ENCODE data around the gene RPA3. TPM values are rescaled to one million over a fixed set of nuclear protein-coding genes. Genes with fewer than 3 reads are reported as not detected.
"Not testable (repeated sequence)": the region's sequence is repeated elsewhere in the genome, so short reads cannot be mapped to it uniquely, and the experiment has no call there.

Gene RPA3
- polyA plus RNA-seq, 3 donors = 54.5 to 77.2 (median 63.3) TPM

DNA sequence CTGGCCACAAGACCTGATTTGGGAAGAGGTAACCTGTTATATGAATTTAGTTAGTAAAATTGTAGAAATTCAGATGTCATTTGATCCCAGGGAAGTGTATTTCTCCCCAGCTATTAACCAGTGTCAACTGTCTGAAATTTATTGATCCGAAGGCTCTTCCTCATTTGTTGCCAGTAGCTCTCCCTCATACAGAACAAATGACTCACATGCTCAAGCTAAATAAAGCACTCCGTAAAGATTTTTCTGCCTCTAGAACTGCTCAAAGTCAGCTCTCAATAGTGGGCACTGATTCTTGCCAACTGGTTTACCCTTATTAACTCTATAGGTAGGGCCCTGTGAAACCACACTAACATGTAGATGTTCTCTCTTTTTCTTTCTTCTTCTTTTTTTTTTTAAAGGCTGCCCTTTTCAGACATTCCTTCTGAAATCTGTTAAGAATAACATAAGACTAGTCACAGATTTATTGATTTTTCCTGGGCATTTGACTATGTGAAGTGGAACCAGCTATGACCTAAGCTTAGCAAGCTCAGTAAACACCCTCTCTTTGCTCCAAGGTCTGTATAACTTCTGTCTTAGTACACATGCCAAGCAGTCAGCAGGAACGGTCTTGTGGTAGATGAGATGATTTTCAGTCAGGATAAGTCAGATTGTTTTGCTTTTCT is 21.8 kb downstream of the RPA3 start:
- DNase-seq (ENCODE audit: low read depth in 3 of 3, low spot score in 2 of 3) = no peak

GRCh38 chr7:7695111-7695817 is 23.1 kb downstream of the RPA3 start:
- no peak for DNase-seq (ENCODE audit: low read depth in 3 of 3, low spot score in 2 of 3)

- DNase-seq (ENCODE audit: low read depth in 3 of 3, low spot score in 2 of 3) = no peak
Measured at GRCh38 chr7:7694542-7694941, 23.9 kb downstream of the RPA3 start.

GRCh38 chr7:7693881-7694280 is 24.5 kb downstream of the RPA3 start:
- DNase-seq (ENCODE audit: low read depth in 3 of 3, low spot score in 2 of 3) = no peak

GRCh38 chr7:7688956-7689355 is 29.5 kb downstream of the RPA3 start:
- no peak for DNase-seq (ENCODE audit: low read depth in 3 of 3, low spot score in 2 of 3)

DNA sequence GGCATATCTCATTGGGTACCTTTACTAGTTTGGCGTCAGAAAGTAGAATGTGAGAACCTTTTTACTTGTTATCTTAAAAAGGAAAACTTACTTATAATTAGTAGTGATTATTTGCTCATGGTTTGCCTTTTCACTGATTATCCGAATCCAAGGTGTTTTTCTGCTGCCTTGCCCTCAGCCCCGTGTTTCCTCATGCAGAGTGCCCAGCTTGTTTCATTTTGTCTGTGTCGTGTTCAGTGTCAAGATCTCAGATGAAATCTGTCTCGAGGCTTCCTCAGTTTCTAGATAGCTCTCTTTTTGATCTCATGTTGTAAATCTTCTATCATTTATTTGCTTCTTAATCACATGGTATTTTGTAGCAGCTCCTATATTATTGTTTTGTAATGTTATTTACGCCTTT is 30.1 kb downstream of the RPA3 start:
- no peak for DNase-seq (ENCODE audit: low read depth in 3 of 3, low spot score in 2 of 3)

- DNase-seq (ENCODE audit: low read depth in 3 of 3, low spot score in 2 of 3) = no peak
Measured at GRCh38 chr7:7687800-7688199, 30.6 kb downstream of the RPA3 start.

- DNase-seq (ENCODE audit: low read depth in 3 of 3, low spot score in 2 of 3) = no peak
Measured at GRCh38 chr7:7686811-7687508, 31.4 kb downstream of the RPA3 start.

DNA sequence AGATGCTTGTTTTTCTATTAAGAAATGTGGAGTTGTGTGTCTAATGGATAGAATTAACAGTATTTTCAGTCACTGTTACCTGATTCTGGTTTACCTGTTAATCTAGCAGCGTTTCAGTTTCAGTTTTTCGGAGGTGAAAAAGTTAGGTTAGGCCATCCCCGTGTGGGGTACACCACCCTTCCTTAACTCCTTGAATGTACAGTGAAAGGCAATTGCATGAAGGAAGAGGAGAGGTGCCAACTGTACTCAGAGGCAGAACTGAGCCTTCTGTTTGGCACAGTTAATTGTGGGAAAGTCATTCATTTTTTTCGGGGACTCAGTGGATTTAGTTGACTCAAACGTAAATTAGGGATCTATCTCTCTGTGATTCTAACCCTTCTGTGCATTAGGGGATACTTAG is 35.5 kb downstream of the RPA3 start:
- no peak for DNase-seq (ENCODE audit: low read depth in 3 of 3, low spot score in 2 of 3)

GRCh38 chr7:7681936-7682329 is 36.5 kb downstream of the RPA3 start:
- no peak for DNase-seq (ENCODE audit: low read depth in 3 of 3, low spot score in 2 of 3)

- DNase-seq (ENCODE audit: low read depth in 3 of 3, low spot score in 2 of 3) = peak; percentile 54 to 63 (median 55)
Measured at GRCh38 chr7:7681191-7681935, 37.0 kb downstream of the RPA3 start.

- not testable (repeated sequence) for DNase-seq (ENCODE audit: low read depth in 3 of 3, low spot score in 2 of 3)
Measured at GRCh38 chr7:7679640-7680039, 38.8 kb downstream of the RPA3 start.

GRCh38 chr7:7675686-7676085 is 42.7 kb downstream of the RPA3 start:
- DNase-seq (ENCODE audit: low read depth in 3 of 3, low spot score in 2 of 3) = no peak

DNA sequence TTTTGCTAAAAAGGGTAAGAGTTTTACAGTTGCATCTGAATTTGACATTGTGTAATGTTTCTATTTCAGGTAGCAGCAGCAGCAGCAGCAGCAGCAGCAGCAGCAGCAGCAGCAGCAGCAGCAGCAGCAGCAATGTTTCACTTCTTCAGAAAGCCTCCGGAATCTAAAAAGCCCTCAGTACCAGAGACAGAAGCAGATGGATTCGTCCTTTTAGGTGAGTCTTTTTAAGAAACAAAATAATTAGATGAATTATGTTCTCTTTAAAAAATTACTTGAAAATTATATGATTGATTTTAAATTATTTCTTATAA is 45.2 kb downstream of the RPA3 start:
- no peak for DNase-seq (ENCODE audit: low read depth in 3 of 3, low spot score in 2 of 3)

DNA sequence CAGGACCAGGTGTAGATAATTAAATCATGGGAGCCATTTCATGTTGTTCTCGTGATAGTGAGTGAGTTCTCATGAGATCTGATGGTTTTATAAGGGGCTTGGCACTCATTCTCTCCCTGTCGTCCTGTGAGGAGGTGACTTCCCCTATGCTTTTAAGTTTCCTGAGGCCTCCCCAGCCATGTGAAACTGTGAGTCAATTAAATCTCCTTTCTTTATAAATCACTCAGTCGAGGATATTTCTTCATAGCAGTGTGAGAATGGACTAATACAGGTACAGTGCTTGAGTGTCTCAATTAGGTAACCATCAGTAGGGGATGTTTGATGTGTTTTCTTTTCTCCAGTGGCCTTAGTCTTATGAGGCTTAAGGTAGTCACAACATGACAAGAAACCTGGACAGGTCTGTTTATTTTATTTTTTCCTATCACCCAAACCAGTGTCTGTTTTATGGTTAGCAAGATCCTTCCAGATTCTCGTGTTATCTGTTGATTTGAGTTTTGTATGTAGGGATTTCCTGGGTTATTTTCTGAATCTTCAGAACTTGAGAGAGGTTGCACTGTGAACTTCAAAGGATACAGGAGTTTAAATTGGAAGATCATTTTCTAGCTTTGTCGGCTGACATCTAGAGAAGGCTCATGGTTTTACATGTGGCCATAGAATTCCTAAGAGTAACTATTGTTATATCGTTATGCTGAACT is 45.7 kb downstream of the RPA3 start:
- no peak for DNase-seq (ENCODE audit: low read depth in 3 of 3, low spot score in 2 of 3)

DNA sequence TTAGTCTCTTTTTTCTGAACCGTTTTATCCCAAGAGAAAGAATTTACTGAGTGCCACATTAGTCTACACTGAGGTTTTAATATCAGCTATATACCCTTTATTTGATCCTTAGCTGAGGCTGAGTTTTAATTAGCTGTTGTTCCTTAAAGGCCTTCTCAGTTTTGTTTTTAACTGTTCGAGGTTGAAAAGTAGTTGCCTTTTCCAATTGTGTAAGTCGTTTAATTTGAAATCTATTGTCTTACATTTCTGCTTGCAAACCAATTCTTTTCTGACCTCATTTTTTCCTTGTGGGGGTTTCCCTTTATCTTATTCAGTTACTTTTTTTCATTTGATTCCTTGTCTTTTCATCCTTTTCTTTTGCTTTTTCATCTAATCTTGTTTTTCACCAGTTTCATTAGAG is 47.0 kb downstream of the RPA3 start:
- no peak for DNase-seq (ENCODE audit: low read depth in 3 of 3, low spot score in 2 of 3)

- DNase-seq (ENCODE audit: low read depth in 3 of 3, low spot score in 2 of 3) = no peak
Measured at GRCh38 chr7:7670490-7670889, 47.9 kb downstream of the RPA3 start.

- no peak for DNase-seq (ENCODE audit: low read depth in 3 of 3, low spot score in 2 of 3)
Measured at GRCh38 chr7:7668706-7669105, 49.7 kb downstream of the RPA3 start.

- DNase-seq (ENCODE audit: low read depth in 3 of 3, low spot score in 2 of 3) = no peak
Measured at GRCh38 chr7:7667187-7667586, 51.2 kb downstream of the RPA3 start.

GRCh38 chr7:7665031-7665430 is 53.4 kb downstream of the RPA3 start:
- no peak for DNase-seq (ENCODE audit: low read depth in 3 of 3, low spot score in 2 of 3)

GRCh38 chr7:7664291-7664690 is 54.1 kb downstream of the RPA3 start:
- DNase-seq (ENCODE audit: low read depth in 3 of 3, low spot score in 2 of 3) = no peak
